H4 (cell line): ENCODE measurements around the gene HKDC1. TPM values are rescaled to one million over a fixed set of nuclear protein-coding genes. Genes with fewer than 3 reads are reported as not detected.
A peak's percentile ranks its signal among the peaks of the same experiment; 100 is the strongest.
"Not testable (repeated sequence)": the region's sequence is repeated elsewhere in the genome, so short reads cannot be mapped to it uniquely, and the experiment has no call there.

Experiments used
- DNase-seq: peaks from one replicate; pipeline ENCODE4 v3.0.0-alpha.2; 2015; ENCODE audit warnings: low spot score
- total RNA-seq: library from RNA; depleted of rRNA; stranded (reverse); fragments of >200 nt; shearing (Covaris generic); gene quantifications from 2 replicates; pipeline ENCODE4 v1.2.3, GENCODE V29; 2014; rRNA removed

The HKDC1 gene, protein sequence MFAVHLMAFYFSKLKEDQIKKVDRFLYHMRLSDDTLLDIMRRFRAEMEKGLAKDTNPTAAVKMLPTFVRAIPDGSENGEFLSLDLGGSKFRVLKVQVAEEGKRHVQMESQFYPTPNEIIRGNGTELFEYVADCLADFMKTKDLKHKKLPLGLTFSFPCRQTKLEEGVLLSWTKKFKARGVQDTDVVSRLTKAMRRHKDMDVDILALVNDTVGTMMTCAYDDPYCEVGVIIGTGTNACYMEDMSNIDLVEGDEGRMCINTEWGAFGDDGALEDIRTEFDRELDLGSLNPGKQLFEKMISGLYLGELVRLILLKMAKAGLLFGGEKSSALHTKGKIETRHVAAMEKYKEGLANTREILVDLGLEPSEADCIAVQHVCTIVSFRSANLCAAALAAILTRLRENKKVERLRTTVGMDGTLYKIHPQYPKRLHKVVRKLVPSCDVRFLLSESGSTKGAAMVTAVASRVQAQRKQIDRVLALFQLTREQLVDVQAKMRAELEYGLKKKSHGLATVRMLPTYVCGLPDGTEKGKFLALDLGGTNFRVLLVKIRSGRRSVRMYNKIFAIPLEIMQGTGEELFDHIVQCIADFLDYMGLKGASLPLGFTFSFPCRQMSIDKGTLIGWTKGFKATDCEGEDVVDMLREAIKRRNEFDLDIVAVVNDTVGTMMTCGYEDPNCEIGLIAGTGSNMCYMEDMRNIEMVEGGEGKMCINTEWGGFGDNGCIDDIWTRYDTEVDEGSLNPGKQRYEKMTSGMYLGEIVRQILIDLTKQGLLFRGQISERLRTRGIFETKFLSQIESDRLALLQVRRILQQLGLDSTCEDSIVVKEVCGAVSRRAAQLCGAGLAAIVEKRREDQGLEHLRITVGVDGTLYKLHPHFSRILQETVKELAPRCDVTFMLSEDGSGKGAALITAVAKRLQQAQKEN
- total RNA-seq = 0.16 and 0.23 TPM in 2 replicates

GRCh38 chr10:69220041-69220451 lies at the start of gene HKDC1:
HKDC1 (plus strand) TSS chr10:69220332; CDS start chr10:69220436, 104 bp downstream.
- DNase-seq = no peak

DNA sequence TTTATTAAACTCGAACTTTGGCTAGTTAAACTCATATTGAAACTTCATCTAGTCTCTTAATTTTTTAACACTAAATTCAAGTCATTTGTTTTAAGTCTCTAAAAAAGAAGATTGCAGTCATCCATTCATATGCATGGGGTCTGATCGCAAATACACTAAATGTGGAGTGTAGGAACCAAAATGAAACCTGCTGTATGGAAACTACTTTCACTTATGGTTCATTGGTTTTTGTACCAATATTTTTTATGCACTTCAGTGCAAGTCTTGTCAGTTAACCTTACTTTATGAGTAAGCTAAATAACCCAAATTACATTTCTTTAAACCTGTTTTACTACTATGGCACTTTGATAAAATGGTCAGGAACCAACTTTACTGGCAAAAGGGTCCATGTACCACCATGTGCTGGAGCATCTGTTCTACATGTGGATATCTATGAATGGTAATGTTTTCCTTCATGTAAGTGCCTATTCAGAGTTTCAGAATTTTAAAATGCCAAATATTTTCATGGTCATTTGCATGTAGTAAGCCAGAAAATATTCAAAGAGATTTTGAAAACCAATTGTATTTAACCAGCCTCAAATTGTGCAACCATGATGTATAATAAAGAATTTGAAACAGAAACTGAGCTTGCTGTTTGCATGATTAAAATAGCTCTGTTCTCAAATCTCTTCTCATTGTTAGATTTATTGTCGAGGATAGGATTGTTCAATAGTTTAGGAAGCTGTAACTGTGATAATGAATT lies 47.7 kb upstream of the HKDC1 start:
- DNase-seq = no peak

GRCh38 chr10:69175326-69175725 lies 44.8 kb upstream of the HKDC1 start:
- not testable (repeated sequence) for DNase-seq

DNA sequence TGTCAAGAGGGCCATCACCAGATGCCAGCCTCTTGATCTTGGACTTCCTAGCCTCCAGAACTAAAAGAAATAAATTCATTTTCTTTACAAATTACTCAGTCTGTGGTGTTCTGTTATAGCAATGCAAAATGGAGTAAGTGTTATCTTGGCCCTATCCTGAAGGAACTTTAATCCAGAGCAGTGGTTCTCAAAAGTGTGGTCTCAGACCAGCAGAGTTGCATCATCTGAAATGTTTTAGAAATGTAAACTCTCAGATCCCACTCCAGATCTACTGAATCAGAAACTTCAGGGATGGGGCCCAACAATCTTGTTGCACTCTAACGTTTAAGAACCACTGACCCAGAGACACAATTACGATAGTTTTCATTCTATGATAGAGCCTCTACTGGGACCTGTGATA lies 43.3 kb upstream of the HKDC1 start:
- DNase-seq = no peak

DNA sequence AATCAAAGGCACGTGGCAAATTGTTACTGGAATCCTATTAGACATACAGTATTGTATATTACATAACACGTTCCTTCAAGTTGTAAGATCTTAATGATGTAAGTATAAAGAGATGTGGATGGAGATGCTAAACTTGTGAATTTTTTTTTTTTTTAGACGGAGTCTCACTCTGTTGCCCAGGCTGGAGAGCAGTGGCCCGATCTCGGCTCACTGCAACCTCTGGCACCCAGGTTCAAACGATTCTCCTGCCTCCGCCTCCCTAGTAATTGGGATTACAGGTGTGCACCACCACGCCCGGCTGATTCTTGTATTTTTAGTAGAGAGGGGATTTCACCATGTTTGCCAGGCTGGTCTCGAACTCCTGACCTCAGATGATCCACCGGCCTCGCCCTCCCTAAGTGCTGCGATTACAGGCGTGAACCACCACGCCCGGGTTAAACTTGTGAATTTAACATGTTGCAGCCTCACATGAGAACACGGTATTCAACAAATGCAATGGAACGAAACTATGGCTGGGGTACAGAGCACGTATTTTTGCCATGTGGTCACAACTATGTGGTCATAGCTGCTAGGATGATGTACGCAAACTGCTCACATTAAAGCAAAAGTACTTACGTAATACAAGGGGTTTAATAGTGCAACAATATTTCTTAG lies 40.9 kb upstream of the HKDC1 start:
- DNase-seq = no peak

DNA sequence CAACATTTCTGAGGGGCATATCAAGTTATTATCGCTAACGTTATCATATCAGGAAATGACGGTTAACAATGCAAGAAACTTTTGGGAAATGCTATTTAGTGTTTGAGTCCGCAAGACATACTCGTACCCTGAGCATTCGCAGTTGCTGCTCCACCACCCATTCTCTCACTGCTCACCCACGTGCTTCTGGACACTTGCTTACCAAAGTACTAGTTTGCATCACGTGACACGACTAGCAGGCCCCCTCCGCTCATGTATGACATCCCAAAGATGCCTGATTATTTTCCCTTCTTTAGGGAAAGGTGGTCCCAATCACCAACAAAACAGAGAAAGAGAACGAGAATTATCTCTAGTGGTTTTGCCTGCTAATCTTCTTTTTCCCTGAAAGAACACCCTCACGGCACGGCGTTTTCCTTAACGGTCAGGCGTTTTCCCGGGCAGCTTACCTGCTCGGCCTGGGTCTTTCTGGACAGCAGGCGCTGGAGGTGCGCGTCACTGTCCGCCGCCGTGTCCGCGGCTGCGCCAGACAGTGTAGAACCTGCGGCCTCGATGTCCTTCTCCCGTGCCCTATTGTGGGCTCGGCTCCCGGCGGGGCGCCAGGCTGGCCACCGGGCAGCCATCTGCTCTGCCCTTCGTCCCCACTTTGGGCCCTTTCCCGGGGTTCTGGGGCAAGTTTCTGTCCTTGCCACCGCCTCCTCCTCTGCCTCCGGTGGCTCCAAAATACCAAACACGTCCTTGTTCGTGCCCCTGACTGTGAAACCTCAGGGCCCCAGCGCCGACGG lies 40.2 kb upstream of the HKDC1 start, which contains the start of gene SUPV3L1:
TSS of gene SUPV3L1 (plus strand) at position 492 of the 782 bp plus-strand sequence. CDS start at position 550, 58 bp downstream.
- DNase-seq = peak; percentile 98

DNA sequence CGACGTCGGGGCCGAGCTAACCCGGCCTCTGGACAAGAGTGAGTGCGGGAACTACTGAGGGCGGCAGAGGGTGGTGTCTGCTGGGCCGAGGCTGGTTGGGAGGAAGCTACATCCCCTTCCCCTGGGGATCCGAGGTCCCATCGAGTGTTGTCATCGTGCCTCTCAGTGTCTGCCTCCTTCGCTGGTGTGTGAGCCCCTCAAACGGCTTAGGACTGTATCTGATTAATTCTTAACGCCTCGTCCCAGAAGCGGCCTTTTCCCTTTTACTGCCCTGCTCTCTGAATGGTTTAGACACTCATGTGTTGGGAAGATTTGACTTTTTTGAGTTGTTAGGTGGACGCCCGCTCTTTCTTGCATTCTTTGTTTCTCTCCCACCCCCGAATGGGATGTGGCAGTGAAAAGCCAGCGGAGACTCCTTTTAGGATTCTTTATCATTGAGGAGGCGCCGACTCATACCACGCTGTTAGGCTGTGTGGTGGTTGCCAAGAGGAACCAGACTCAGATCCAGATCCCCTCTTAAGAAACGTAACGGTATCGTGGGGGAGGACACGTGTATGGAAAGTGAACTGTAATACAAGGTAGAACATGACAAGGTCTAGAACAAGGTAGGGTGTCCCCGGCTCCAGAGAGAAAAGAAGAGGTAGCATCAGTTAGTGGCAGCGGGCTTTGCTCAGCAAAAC lies 39.5 kb upstream of the HKDC1 start:
- no peak for DNase-seq

DNA sequence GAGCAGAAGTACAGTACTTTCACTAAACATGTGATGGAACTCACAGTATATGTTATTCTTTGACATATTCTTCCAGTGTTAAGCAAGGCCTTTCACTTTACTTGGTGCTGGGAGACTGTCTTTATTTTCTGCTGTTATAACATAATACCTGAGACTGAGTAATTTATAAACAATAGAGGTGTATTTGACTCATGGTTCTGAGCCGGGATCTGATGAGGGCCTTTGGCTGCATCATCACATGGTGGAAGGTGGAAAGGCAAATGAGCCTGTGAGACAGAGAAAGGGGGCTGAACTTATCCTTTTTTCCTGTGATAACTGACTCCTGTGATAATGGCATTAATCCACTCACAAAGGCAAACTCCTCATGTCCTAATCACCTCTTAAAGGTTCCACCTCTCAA lies 38.7 kb upstream of the HKDC1 start:
- DNase-seq = no peak

GRCh38 chr10:69182005-69182404 lies 38.1 kb upstream of the HKDC1 start:
- no peak for DNase-seq

DNA sequence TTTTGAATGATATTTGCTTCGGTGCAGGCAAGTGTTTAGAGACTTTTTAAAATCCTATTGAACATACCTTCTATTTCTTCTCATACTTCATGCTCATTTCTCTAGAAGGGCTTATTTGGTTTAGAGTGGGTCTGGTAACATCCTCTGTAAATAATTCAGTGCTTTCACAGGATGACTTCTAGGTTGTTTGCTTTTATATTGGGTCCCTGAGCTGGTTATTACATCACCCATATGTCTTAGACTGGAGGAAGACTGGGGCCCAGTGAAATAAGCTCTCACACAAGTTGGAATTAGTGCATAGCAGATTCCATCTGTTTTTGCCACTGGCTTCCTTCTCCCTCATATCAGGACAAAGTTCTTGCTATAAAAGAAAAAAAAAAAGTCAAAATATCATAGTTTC lies 33.6 kb upstream of the HKDC1 start:
- DNase-seq = no peak

- no peak for DNase-seq
These were observed 19.1 kb upstream of the HKDC1 start for GRCh38 chr10:69201045-69201444.

- DNase-seq = no peak
These were observed 17.8 kb upstream of the HKDC1 start for GRCh38 chr10:69202332-69202731.

GRCh38 chr10:69208761-69209160 lies 11.4 kb upstream of the HKDC1 start:
- no peak for DNase-seq

GRCh38 chr10:69209787-69210484 lies 10.2 kb upstream of the HKDC1 start:
- DNase-seq = no peak

GRCh38 chr10:69211104-69211503 lies 9.0 kb upstream of the HKDC1 start:
- no peak for DNase-seq

DNA sequence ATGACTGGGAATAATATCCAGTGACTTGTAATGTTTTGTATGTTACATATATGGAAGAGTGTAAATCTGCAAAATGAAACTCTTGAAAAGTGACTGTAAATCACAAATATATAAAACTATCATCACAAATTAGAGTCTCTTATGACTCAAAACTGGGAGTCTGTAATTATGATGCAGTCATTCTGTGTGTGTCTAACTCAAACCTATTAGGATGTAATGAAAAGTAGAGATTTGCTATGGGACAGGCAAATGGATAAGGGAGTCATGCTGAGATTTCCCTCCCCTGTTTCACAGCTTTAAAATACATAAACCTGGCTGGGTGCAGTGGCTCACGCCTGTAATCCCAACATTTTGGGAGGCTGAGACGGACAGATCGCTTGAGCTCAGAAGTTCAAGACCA lies 8.6 kb upstream of the HKDC1 start:
- no peak for DNase-seq

DNA sequence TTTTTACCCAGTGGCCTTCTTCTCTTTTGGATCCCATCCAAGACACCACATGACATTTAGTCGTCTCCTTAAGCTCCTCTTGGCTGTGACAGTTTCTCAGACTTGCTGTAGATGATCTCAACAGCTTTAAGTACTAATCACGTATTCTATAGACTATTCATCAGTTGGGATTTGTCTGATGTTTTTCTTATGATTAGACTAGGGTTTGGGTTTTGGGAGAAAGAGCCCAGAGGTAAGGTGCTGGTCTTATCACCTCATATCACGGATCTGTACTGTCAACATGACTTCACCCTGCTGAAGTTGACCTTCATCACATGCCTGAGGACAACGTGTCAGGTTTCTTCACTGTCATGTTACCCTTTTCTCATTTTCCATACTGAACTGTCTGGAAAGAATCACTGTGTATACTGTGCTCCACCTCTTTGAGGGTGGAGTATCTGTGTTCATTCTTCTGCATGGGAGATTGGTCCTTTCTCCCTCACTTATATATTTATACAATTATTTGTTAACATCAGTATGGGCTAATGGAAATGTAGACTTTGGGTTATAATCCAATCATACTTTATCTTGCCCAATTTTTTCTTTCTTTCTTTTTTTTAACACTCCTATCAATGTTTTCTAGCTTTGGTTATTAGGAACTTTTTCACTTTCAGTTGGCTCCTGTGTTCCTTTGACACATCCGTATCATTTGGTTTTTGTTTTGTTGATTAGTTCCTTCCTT lies 6.4 kb upstream of the HKDC1 start:
- no peak for DNase-seq

GRCh38 chr10:69214666-69215131 lies 5.4 kb upstream of the HKDC1 start:
- DNase-seq = no peak
